ENCODE data around the gene VPREB3. TPM values are rescaled to one million over a fixed set of nuclear protein-coding genes. Genes with fewer than 3 reads are reported as not detected.

Gene VPREB3
- total RNA-seq, 1 donor from 2014 or later, result not detected

GRCh38 chr22:23779731-23780130 lies 25.5 kb upstream of the VPREB3 start:
- H3K4me3 Mint-ChIP-seq (ENCODE audit: unreplicated experiment), result no peak overlapping the region
- H3K27me3 Mint-ChIP-seq (ENCODE audit: unreplicated experiment), result peaks cover 16% of the 10 kb centered on the region
- peaks cover 3% of the 10 kb centered on the region for H3K36me3 Mint-ChIP-seq (ENCODE audit: unreplicated experiment)
- DNase-seq, result no peak
- H3K27ac Mint-ChIP-seq (ENCODE audit: unreplicated experiment), result no peak overlapping the region
- H3K9me3 Mint-ChIP-seq (ENCODE audit: unreplicated experiment), result peaks cover 1% of the 10 kb centered on the region
- TF ChIP-seq CTCF (IDR thresholded peaks at IDR 0.05; ENCODE audit: partially characterized antibody, unreplicated experiment), result no peak
- peaks cover 7% of the 10 kb centered on the region for H3K4me1 Mint-ChIP-seq (ENCODE audit: low read depth, unreplicated experiment)

- Mint-ChIP-seq H3K9me3 (ENCODE audit: unreplicated experiment) (peaks cover 1% of the 10 kb centered on the region), H3K36me3 (ENCODE audit: unreplicated experiment) (peaks cover 3% of the 10 kb centered on the region), H3K27ac (ENCODE audit: unreplicated experiment) (no peak overlapping the region), H3K4me3 (ENCODE audit: unreplicated experiment) (no peak overlapping the region), H3K4me1 (ENCODE audit: low read depth, unreplicated experiment) (peaks cover 7% of the 10 kb centered on the region), H3K27me3 (ENCODE audit: unreplicated experiment) (peaks cover 16% of the 10 kb centered on the region)
- TF ChIP-seq CTCF (IDR thresholded peaks at IDR 0.05; ENCODE audit: partially characterized antibody, unreplicated experiment), result no peak
- DNase-seq, result no peak
These were observed 24.9 kb upstream of the VPREB3 start for GRCh38 chr22:23779083-23779482.

- H3K4me3 Mint-ChIP-seq (ENCODE audit: unreplicated experiment), result no peak overlapping the region
- TF ChIP-seq CTCF (IDR thresholded peaks at IDR 0.05; ENCODE audit: partially characterized antibody, unreplicated experiment), result no peak
These were observed 24.3 kb upstream of the VPREB3 start for GRCh38 chr22:23778577-23778900.

GRCh38 chr22:23777776-23778576 lies 23.8 kb upstream of the VPREB3 start:
- Mint-ChIP-seq H3K4me3 (ENCODE audit: unreplicated experiment) (no peak overlapping the region), H3K27ac (ENCODE audit: unreplicated experiment) (no peak overlapping the region), H3K4me1 (ENCODE audit: low read depth, unreplicated experiment) (peaks cover 12% of the 10 kb centered on the region), H3K27me3 (ENCODE audit: unreplicated experiment) (peaks cover 20% of the 10 kb centered on the region), H3K9me3 (ENCODE audit: unreplicated experiment) (peaks cover 7% of the 10 kb centered on the region), H3K36me3 (ENCODE audit: unreplicated experiment) (peaks cover 3% of the 10 kb centered on the region)
- TF ChIP-seq CTCF (IDR thresholded peaks at IDR 0.05; ENCODE audit: partially characterized antibody, unreplicated experiment), result no peak
- DNase-seq, result no peak

More at GRCh38 chr22:23778577-23778900, 24.3 kb upstream of the VPREB3 start:
- H3K9me3 Mint-ChIP-seq (ENCODE audit: unreplicated experiment), result peaks cover 1% of the 10 kb centered on the region
- H3K27ac Mint-ChIP-seq (ENCODE audit: unreplicated experiment), result no peak overlapping the region
- H3K27me3 Mint-ChIP-seq (ENCODE audit: unreplicated experiment), result peaks cover 16% of the 10 kb centered on the region
- H3K36me3 Mint-ChIP-seq (ENCODE audit: unreplicated experiment), result peaks cover 3% of the 10 kb centered on the region
- peaks cover 7% of the 10 kb centered on the region for H3K4me1 Mint-ChIP-seq (ENCODE audit: low read depth, unreplicated experiment)
- DNase-seq, result no peak

- Mint-ChIP-seq H3K4me1 (ENCODE audit: low read depth, unreplicated experiment) (peaks cover 10% of the 10 kb centered on the region), H3K27ac (ENCODE audit: unreplicated experiment) (no peak overlapping the region), H3K4me3 (ENCODE audit: unreplicated experiment) (no peak overlapping the region), H3K27me3 (ENCODE audit: unreplicated experiment) (peaks cover 18% of the 10 kb centered on the region), H3K36me3 (ENCODE audit: unreplicated experiment) (peaks cover 3% of the 10 kb centered on the region), H3K9me3 (ENCODE audit: unreplicated experiment) (peaks cover 7% of the 10 kb centered on the region)
- TF ChIP-seq CTCF (IDR thresholded peaks at IDR 0.05; ENCODE audit: partially characterized antibody, unreplicated experiment), result no peak
- no peak for DNase-seq
These were observed 21.7 kb upstream of the VPREB3 start for GRCh38 chr22:23775779-23776375.

Measured in glutamatergic neuron (in vitro differentiated cells).